ENCODE results near the gene BCKDHA.
"Not testable (repeated sequence)": the region's sequence is repeated elsewhere in the genome, so short reads cannot be mapped to it uniquely, and the experiment has no call there.

The BCKDHA gene

DNA sequence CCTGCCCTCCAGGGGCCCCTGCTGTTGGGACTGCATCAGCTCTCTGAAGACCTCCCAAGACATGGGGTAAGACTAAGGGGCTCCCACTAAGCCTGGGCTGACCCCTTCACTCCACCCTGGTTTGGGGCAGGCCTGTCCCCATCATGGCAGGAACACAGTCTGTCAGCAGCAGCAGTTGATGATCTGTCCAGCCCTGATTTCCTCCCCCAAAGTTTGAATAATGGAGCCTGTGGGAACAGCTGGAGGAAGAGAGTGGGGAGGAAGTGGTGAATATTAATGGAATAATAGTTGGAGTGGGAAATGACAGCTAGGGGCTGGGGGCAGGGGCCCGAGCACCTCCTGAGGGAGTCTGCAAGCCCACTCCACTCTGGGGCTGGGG, 30.9 kb downstream of the BCKDHA start:
- DNase-seq (ENCODE audit: extremely low read depth, low read depth) = no peak
- H3K4me3 ChIP-seq (replicated peaks; ENCODE audit: low read depth, low read length) = no peak overlapping the region

GRCh38 chr19:41430922-41431321, 33.3 kb downstream of the BCKDHA start:
- TF ChIP-seq, protein P1, sequence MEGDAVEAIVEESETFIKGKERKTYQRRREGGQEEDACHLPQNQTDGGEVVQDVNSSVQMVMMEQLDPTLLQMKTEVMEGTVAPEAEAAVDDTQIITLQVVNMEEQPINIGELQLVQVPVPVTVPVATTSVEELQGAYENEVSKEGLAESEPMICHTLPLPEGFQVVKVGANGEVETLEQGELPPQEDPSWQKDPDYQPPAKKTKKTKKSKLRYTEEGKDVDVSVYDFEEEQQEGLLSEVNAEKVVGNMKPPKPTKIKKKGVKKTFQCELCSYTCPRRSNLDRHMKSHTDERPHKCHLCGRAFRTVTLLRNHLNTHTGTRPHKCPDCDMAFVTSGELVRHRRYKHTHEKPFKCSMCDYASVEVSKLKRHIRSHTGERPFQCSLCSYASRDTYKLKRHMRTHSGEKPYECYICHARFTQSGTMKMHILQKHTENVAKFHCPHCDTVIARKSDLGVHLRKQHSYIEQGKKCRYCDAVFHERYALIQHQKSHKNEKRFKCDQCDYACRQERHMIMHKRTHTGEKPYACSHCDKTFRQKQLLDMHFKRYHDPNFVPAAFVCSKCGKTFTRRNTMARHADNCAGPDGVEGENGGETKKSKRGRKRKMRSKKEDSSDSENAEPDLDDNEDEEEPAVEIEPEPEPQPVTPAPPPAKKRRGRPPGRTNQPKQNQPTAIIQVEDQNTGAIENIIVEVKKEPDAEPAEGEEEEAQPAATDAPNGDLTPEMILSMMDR (IDR thresholded peaks at IDR 0.05; ENCODE audit: low read depth, low read length, missing control alignments) = no peak
- no peak overlapping the region for H3K4me3 ChIP-seq (replicated peaks; ENCODE audit: low read depth, low read length)
- DNase-seq (ENCODE audit: extremely low read depth, low read depth) = no peak

More for the DNA sequence above, 30.9 kb downstream of the BCKDHA start:
- TF ChIP-seq, protein P1 (IDR thresholded peaks at IDR 0.05; ENCODE audit: low read depth, low read length, missing control alignments) = no peak

GRCh38 chr19:41431426-41432386, 34.1 kb downstream of the BCKDHA start:
- DNase-seq (ENCODE audit: extremely low read depth, low read depth) = no peak
- H3K4me3 ChIP-seq (replicated peaks; ENCODE audit: low read depth, low read length) = no peak overlapping the region
- TF ChIP-seq, protein P1 (IDR thresholded peaks at IDR 0.05; ENCODE audit: low read depth, low read length, missing control alignments) = peak; percentile 40

DNA sequence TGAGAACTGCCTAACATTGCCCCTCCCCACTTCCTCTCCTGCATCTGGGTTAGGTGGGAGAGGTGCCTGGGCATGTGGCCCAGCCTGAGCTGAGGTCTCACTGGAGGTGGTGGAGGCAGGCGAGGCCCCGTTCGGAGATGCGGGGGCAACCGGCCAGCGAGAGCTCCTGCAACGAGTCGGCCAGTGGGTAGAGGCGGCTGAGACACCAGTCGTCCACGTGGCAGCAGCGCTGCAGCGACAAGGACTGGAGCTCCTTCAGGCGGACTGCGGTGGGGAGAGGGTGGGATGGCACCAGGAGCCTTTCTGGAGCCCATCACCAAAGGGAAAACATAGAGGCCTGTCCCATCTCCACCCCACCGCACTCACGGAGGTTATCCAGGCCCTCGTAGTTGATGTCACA, 35.6 kb downstream of the BCKDHA start:
- H3K4me3 ChIP-seq (replicated peaks; ENCODE audit: low read depth, low read length) = no peak overlapping the region
- TF ChIP-seq, protein P1 (IDR thresholded peaks at IDR 0.05; ENCODE audit: low read depth, low read length, missing control alignments) = no peak
- DNase-seq (ENCODE audit: extremely low read depth, low read depth) = no peak

- no peak for DNase-seq (ENCODE audit: extremely low read depth, low read depth)
- H3K4me3 ChIP-seq (replicated peaks; ENCODE audit: low read depth, low read length) = no peak overlapping the region
- TF ChIP-seq, protein P1 (IDR thresholded peaks at IDR 0.05; ENCODE audit: low read depth, low read length, missing control alignments) = no peak
Measured at GRCh38 chr19:41434450-41434849, 36.8 kb downstream of the BCKDHA start.

- H3K4me3 ChIP-seq (replicated peaks; ENCODE audit: low read depth, low read length); DNase-seq (ENCODE audit: extremely low read depth, low read depth): not testable (repeated sequence)
Measured at GRCh38 chr19:41435376-41435775, 37.8 kb downstream of the BCKDHA start.

DNA sequence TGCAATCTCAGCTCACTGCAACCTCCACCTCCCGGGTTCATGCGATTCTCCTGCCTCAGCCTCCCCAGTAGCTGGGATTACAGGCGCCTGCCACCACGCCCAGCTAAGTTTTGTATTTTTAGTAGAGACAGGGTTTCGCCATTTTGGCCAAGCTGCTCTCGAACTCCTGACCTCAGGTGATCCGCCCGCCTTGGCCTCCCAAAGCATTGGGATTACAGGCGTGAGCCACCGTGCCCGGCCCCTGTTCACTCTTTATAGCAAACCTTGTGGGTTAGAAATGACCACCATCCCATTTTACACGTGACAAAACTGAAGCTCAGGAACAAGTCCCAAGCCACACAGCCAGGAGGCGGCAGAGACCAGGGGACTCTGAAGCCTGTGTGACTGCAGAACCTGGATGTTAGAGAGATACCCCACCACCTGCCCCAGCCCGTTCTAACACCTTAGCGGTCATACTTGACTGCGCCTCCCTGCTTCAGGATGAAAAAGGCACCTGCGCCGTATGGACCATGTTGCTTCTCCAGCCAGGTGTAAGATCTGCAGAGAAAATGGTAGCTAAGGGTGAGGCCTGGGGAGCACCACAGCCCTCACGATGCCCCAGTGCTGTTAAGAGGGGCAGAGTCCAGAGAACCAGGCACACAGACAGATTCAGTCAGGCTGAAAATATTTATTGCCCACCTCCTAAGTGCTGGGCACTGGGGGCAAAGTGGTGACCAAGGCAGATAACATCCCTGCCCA, 38.5 kb downstream of the BCKDHA start:
- TF ChIP-seq, protein P1 (IDR thresholded peaks at IDR 0.05; ENCODE audit: low read depth, low read length, missing control alignments) = no peak
- H3K4me3 ChIP-seq (replicated peaks; ENCODE audit: low read depth, low read length) = no peak overlapping the region
- no peak for DNase-seq (ENCODE audit: extremely low read depth, low read depth)
